GM23338 (cell line): ENCODE results near the gene DIP2C.

Experiments used
- CREB1 ChIP-seq: fragments of 250-450 bp; sonication (Bioruptor Pico); IDR thresholded peaks from 2 replicates; pipeline ENCODE4 v1.5.0; 2020; ENCODE audit warnings: low read depth, mild to moderate bottlenecking, moderate library complexity
- CTCF ChIP-seq, 2 experiments: fragments of 200-600 bp in 1 of 2; sonication (generic) in 1 of 2; conservative IDR thresholded peaks; 2 replicates each; pipeline versions ENCODE4 v1.5.1 to v1.6.1; 2016 to 2017; ENCODE audit warnings: antibody characterized with exemption in 2 of 2, low read depth in 2 of 2, mild to moderate bottlenecking in 2 of 2, moderate library complexity in 1 of 2
- EZH2 ChIP-seq: fragments of 200-600 bp; sonication (generic); IDR thresholded peaks from one replicate; pipeline ENCODE4 v1.8.0; 2017; ENCODE audit warnings: antibody characterized with exemption, mild to moderate bottlenecking, low read depth; ENCODE audit not compliant: unreplicated experiment
- EZH2phosphoT487 ChIP-seq: fragments of 200-600 bp; sonication (generic); IDR thresholded peaks from one replicate; pipeline ENCODE4 v1.8.1; 2018; ENCODE audit warnings: antibody characterized with exemption; ENCODE audit not compliant: unreplicated experiment
- JUNB ChIP-seq: IDR thresholded peaks from one replicate; pipeline ENCODE4 v1.6.1; 2016; ENCODE audit warnings: antibody characterized with exemption; ENCODE audit not compliant: unreplicated experiment
- POLR2AphosphoS5 ChIP-seq: IDR thresholded peaks from 2 replicates; pipeline ENCODE4 v1.6.1; 2016; ENCODE audit warnings: antibody characterized with exemption, low read depth
- ZNF114 ChIP-seq: fragments of 250-450 bp; sonication (Bioruptor Pico); IDR thresholded peaks from 2 replicates; pipeline ENCODE4 v1.5.0; 2020; ENCODE audit warnings: mild to moderate bottlenecking, moderate library complexity
- ZNF331 ChIP-seq: fragments of 250-450 bp; sonication (Bioruptor Pico); IDR thresholded peaks from 2 replicates; pipeline ENCODE4 v1.5.0; 2020; ENCODE audit warnings: low read depth, mild to moderate bottlenecking, moderate library complexity
- TF ChIP-seq, protein P1 (sequence below): IDR thresholded peaks from one replicate; pipeline ENCODE4 v1.6.1; 2018; ENCODE audit warnings: antibody characterized with exemption; ENCODE audit not compliant: unreplicated experiment
- TF ChIP-seq, protein P2 (sequence below): IDR thresholded peaks from 2 replicates; pipeline ENCODE4 v1.6.1; 2016; ENCODE audit warnings: antibody characterized with exemption

- TF ChIP-seq CTCF (conservative IDR thresholded peaks at IDR 0.05; ENCODE audit: low read depth in 2 of 2): no peak
- no peak for TF ChIP-seq EZH2phosphoT487
- TF ChIP-seq EZH2: no peak
- TF ChIP-seq CREB1: no peak
- no peak for TF ChIP-seq POLR2AphosphoS5
- TF ChIP-seq, protein P1, sequence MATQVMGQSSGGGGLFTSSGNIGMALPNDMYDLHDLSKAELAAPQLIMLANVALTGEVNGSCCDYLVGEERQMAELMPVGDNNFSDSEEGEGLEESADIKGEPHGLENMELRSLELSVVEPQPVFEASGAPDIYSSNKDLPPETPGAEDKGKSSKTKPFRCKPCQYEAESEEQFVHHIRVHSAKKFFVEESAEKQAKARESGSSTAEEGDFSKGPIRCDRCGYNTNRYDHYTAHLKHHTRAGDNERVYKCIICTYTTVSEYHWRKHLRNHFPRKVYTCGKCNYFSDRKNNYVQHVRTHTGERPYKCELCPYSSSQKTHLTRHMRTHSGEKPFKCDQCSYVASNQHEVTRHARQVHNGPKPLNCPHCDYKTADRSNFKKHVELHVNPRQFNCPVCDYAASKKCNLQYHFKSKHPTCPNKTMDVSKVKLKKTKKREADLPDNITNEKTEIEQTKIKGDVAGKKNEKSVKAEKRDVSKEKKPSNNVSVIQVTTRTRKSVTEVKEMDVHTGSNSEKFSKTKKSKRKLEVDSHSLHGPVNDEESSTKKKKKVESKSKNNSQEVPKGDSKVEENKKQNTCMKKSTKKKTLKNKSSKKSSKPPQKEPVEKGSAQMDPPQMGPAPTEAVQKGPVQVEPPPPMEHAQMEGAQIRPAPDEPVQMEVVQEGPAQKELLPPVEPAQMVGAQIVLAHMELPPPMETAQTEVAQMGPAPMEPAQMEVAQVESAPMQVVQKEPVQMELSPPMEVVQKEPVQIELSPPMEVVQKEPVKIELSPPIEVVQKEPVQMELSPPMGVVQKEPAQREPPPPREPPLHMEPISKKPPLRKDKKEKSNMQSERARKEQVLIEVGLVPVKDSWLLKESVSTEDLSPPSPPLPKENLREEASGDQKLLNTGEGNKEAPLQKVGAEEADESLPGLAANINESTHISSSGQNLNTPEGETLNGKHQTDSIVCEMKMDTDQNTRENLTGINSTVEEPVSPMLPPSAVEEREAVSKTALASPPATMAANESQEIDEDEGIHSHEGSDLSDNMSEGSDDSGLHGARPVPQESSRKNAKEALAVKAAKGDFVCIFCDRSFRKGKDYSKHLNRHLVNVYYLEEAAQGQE: no peak
- no peak for TF ChIP-seq ZNF114
- TF ChIP-seq, protein P2, sequence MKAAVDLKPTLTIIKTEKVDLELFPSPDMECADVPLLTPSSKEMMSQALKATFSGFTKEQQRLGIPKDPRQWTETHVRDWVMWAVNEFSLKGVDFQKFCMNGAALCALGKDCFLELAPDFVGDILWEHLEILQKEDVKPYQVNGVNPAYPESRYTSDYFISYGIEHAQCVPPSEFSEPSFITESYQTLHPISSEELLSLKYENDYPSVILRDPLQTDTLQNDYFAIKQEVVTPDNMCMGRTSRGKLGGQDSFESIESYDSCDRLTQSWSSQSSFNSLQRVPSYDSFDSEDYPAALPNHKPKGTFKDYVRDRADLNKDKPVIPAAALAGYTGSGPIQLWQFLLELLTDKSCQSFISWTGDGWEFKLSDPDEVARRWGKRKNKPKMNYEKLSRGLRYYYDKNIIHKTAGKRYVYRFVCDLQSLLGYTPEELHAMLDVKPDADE: no peak
- no peak for TF ChIP-seq JUNB
- TF ChIP-seq ZNF331 (CRISPR knock-in tag): no peak
Observed at GRCh38 chr10:391305-391704, 298.2 kb downstream of the DIP2C start.
